Measurements from ENCODE around the gene TLR5.

The TLR5 gene

DNA sequence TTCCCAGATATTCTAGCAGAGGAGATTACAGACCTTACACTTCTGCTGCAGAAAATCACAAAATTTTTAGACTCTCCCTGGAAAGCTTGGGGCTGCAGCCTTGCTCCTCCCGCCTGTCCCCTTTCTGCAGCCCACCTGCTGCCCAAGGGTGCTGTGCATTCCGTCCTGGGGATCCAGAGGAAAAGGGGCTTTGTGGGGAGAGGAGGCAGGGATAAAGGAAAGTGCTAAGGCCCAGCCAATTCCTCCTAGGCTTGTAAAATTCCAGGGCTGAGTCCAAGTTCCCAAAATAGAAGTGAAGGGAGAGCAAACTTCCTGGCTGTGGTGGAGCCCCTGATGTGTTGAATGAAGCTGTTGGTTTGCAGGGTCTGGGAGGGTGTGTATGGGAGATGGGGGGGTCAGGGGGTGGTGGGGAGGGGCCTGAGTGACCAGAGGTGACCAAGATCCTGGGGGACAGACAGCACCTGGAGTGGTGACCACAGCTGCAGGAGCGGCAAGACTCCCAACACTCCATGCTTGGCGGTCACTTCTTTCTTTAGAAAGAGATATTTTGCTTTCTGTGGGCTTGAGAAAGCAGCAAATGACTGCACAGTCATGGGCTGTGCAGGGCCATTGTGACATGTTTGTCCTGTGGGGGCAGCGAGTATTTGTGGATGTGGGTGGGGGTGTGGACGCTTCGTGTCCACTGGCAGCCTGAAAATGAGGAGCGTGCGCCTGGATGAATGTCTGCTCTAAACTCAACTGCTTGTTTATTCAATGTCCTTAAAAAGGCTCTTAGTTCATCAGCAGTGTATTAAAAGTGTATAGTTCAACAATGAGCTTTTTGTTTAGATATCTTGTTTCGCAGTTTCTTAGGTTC is 68.4 kb downstream of the TLR5 start:
- no peak for DNase-seq (ENCODE audit: low read depth in 2 of 2)

GRCh38 chr1:223068900-223069665 is 74.0 kb downstream of the TLR5 start:
- DNase-seq (ENCODE audit: low read depth in 2 of 2) = no peak

- no peak for DNase-seq (ENCODE audit: low read depth in 2 of 2)
Measured at GRCh38 chr1:223067914-223068313, 75.1 kb downstream of the TLR5 start.

DNA sequence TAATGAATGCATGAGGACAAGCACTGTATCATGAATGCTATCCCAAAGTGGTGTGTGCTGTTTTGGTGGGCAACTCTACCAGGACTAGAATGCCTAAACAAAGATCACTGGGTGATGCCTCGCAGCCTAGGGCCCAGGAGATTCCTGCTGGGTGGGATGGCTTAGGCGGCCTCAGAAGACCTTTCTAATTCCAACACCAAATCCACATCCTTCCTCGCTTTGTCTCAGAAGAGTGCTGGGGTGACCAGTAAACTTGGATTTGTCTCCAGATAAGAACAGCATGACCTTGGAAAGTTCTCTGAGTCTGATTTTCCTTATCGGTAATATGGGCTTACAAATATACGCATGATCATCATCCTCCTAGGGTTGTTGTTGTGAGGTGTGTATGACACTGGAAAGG is 76.6 kb downstream of the TLR5 start:
- no peak for DNase-seq (ENCODE audit: low read depth in 2 of 2)

DNA sequence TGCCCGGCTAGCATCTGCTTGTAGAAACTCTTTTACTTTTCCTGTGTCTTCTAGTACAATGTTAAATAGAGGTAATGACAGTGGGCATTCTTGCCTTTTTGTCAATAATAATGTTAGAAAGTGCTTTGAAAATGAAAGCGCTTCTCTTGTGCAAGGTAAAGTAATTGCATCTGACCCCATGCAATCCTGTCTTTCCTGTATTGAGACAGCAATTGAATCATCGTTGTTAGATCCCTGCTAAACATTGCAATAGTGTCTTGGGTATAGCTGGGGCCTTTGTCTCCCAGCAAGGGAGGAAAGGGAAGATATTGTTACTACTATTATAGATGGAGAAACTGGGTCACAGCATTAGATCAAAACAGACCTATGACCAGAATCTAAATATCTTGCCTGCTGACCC is 80.9 kb downstream of the TLR5 start:
- no peak for DNase-seq (ENCODE audit: low read depth in 2 of 2)

- no peak for DNase-seq (ENCODE audit: low read depth in 2 of 2)
Measured at GRCh38 chr1:223059526-223059925, 83.5 kb downstream of the TLR5 start.

All from stimulated activated CD4-positive, alpha-beta T cell treated with anti-CD3 and anti-CD28 coated beads, Interleukin-12 subunit alpha, Interleukin-12 subunit beta, amount 100 ng/mL, for 24 hours (primary cell).